GM12878 (cell line): ENCODE results near the gene CARD9.

Experiments
- CREB1 ChIP-seq: IDR thresholded peaks from 2 replicates; pipeline ENCODE4 v1.6.1; 2012; ENCODE audit warnings: low read depth, mild to moderate bottlenecking, inconsistent platforms
- HDGF ChIP-seq: fragments of 450-650 bp; IDR thresholded peaks from 2 replicates; pipeline ENCODE4 v1.6.1; 2016; ENCODE audit warnings: antibody characterized with exemption
- LARP7 ChIP-seq: fragments of 450-650 bp; IDR thresholded peaks from 2 replicates; pipeline ENCODE4 v1.6.1; 2017; ENCODE audit warnings: mild to moderate bottlenecking
- NRF1 ChIP-seq: conservative IDR thresholded peaks from 2 replicates; pipeline ENCODE4 v1.6.1; 2011; ENCODE audit warnings: mild to moderate bottlenecking, low read depth, low read length, improper control_type of control experiment
- POLR2A ChIP-seq: IDR thresholded peaks from 2 replicates; pipeline ENCODE4 v1.6.1; 2011; ENCODE audit warnings: low read depth, mild to moderate bottlenecking, low read length
- POLR2AphosphoS5 ChIP-seq: IDR thresholded peaks from 2 replicates; pipeline ENCODE4 v1.6.1; 2011; ENCODE audit warnings: mild to moderate bottlenecking, low read length, inconsistent platforms
- ZBTB33 ChIP-seq: fragments of 450-650 bp; IDR thresholded peaks from 2 replicates; pipeline ENCODE4 v1.6.1; 2017; ENCODE audit warnings: mild to moderate bottlenecking
- TF ChIP-seq, protein P1 (sequence below): IDR thresholded peaks from 2 replicates; pipeline ENCODE4 v1.6.1; 2012; ENCODE audit warnings: mild to moderate bottlenecking, low read depth, low read length
- TF ChIP-seq, protein P2 (sequence below), 3 experiments: IDR thresholded peaks in 2 of 3; conservative IDR thresholded peaks in 1 of 3; 2 replicates each; pipeline ENCODE4 v1.5.1; 2011; ENCODE audit warnings: low read depth in 3 of 3, low read length in 3 of 3, mild to moderate bottlenecking in 3 of 3, control low read depth in 2 of 3, moderate library complexity in 2 of 3, inconsistent platforms in 1 of 3, mixed read lengths in 1 of 3; ENCODE audit not compliant: control insufficient read depth in 2 of 3, insufficient read depth in 1 of 3; ENCODE audit errors: extremely low read depth in 1 of 3

DNA sequence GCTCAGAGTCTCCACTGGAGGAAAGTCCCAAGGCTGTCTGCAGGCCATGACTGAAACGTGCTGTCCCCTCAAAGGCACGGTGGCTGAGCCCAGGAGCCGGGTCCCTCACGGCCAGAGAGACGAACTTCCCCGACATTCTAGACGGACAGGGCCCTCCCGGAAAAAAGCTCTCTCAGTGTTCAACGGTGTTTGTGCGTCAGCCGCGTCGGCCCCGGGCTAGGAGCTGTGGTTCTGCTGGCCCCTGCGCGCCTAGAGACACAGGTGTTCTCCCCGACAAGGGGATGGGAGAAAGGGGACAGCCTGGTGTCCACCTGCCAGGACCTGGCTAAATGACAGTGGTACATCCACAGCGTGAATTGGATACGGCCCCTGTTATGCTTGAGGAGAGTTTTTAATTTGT, 51.9 kb downstream of the CARD9 start:
- TF ChIP-seq, protein P1, sequence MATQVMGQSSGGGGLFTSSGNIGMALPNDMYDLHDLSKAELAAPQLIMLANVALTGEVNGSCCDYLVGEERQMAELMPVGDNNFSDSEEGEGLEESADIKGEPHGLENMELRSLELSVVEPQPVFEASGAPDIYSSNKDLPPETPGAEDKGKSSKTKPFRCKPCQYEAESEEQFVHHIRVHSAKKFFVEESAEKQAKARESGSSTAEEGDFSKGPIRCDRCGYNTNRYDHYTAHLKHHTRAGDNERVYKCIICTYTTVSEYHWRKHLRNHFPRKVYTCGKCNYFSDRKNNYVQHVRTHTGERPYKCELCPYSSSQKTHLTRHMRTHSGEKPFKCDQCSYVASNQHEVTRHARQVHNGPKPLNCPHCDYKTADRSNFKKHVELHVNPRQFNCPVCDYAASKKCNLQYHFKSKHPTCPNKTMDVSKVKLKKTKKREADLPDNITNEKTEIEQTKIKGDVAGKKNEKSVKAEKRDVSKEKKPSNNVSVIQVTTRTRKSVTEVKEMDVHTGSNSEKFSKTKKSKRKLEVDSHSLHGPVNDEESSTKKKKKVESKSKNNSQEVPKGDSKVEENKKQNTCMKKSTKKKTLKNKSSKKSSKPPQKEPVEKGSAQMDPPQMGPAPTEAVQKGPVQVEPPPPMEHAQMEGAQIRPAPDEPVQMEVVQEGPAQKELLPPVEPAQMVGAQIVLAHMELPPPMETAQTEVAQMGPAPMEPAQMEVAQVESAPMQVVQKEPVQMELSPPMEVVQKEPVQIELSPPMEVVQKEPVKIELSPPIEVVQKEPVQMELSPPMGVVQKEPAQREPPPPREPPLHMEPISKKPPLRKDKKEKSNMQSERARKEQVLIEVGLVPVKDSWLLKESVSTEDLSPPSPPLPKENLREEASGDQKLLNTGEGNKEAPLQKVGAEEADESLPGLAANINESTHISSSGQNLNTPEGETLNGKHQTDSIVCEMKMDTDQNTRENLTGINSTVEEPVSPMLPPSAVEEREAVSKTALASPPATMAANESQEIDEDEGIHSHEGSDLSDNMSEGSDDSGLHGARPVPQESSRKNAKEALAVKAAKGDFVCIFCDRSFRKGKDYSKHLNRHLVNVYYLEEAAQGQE: no peak
- TF ChIP-seq LARP7 (no peak), ZBTB33 (no peak), HDGF (no peak), POLR2A (no peak), NRF1 (no peak), CREB1 (no peak), POLR2AphosphoS5 (no peak)
- TF ChIP-seq, protein P2, sequence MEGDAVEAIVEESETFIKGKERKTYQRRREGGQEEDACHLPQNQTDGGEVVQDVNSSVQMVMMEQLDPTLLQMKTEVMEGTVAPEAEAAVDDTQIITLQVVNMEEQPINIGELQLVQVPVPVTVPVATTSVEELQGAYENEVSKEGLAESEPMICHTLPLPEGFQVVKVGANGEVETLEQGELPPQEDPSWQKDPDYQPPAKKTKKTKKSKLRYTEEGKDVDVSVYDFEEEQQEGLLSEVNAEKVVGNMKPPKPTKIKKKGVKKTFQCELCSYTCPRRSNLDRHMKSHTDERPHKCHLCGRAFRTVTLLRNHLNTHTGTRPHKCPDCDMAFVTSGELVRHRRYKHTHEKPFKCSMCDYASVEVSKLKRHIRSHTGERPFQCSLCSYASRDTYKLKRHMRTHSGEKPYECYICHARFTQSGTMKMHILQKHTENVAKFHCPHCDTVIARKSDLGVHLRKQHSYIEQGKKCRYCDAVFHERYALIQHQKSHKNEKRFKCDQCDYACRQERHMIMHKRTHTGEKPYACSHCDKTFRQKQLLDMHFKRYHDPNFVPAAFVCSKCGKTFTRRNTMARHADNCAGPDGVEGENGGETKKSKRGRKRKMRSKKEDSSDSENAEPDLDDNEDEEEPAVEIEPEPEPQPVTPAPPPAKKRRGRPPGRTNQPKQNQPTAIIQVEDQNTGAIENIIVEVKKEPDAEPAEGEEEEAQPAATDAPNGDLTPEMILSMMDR (IDR thresholded peaks at IDR 0.05 in 2 of 3, conservative IDR thresholded peaks at IDR 0.05 in 1 of 3; ENCODE audit: control insufficient read depth in 2 of 3, extremely low read depth in 1 of 3, insufficient read depth in 1 of 3, low read depth in 3 of 3, low read length in 3 of 3): no peak
